HepG2 (cell line): ENCODE data around the gene IL15.

Experiments
- CTCF ChIP-seq: sonication (generic); formaldehyde crosslinking; IDR thresholded peaks from 2 replicates; pipeline ENCODE4 v1.5.0; 2020; ENCODE audit warnings: mild to moderate bottlenecking, missing genetic modification reagents, moderate library complexity
- FIP1L1 ChIP-seq: fragments of 200-400 bp; formaldehyde crosslinking; IDR thresholded peaks from 2 replicates; pipeline ENCODE4 v1.6.1; 2018; ENCODE audit warnings: low read depth, mild to moderate bottlenecking, low read length, moderate library complexity, borderline replicate concordance; ENCODE audit not compliant: insufficient read depth
- FOXJ3 ChIP-seq: sonication (generic); formaldehyde crosslinking; IDR thresholded peaks from 2 replicates; pipeline ENCODE4 v1.4.0; 2020; ENCODE audit warnings: missing genetic modification reagents, mild to moderate bottlenecking, borderline replicate concordance
- KDM5B ChIP-seq: sonication (generic); formaldehyde crosslinking; IDR thresholded peaks from 2 replicates; pipeline ENCODE4 v1.4.0; 2020; ENCODE audit warnings: missing genetic modification reagents, mild to moderate bottlenecking, borderline replicate concordance
- NR3C1 ChIP-seq: sonication (generic); formaldehyde crosslinking; IDR thresholded peaks from 2 replicates; pipeline ENCODE4 v1.4.0; 2020; ENCODE audit warnings: missing genetic modification reagents
- ZBTB1 ChIP-seq: sonication (generic); formaldehyde crosslinking; IDR thresholded peaks from 2 replicates; pipeline ENCODE4 v1.4.0; 2020; ENCODE audit warnings: missing genetic modification reagents, borderline replicate concordance
- ZBTB49 ChIP-seq: sonication (generic); formaldehyde crosslinking; IDR thresholded peaks from 2 replicates; pipeline ENCODE4 v1.4.0; 2020; ENCODE audit warnings: missing genetic modification reagents, borderline replicate concordance
- ZBTB7B ChIP-seq: sonication (generic); formaldehyde crosslinking; IDR thresholded peaks from 2 replicates; pipeline ENCODE4 v1.4.0; 2020; ENCODE audit warnings: missing genetic modification reagents

GRCh38 chr4:141739636-141740035, 103.3 kb downstream of the IL15 start:
- no peak for TF ChIP-seq NR3C1
- no peak for TF ChIP-seq CTCF
- no peak for TF ChIP-seq FIP1L1
- TF ChIP-seq ZBTB49 (CRISPR knock-in tag): no peak
- no peak for TF ChIP-seq ZBTB1 (CRISPR knock-in tag)
- no peak for TF ChIP-seq FOXJ3 (CRISPR knock-in tag)
- TF ChIP-seq ZBTB7B (CRISPR knock-in tag): no peak
- no peak for TF ChIP-seq KDM5B
